ENCODE measurements around the gene XRN2.

XRN2 gene

DNA sequence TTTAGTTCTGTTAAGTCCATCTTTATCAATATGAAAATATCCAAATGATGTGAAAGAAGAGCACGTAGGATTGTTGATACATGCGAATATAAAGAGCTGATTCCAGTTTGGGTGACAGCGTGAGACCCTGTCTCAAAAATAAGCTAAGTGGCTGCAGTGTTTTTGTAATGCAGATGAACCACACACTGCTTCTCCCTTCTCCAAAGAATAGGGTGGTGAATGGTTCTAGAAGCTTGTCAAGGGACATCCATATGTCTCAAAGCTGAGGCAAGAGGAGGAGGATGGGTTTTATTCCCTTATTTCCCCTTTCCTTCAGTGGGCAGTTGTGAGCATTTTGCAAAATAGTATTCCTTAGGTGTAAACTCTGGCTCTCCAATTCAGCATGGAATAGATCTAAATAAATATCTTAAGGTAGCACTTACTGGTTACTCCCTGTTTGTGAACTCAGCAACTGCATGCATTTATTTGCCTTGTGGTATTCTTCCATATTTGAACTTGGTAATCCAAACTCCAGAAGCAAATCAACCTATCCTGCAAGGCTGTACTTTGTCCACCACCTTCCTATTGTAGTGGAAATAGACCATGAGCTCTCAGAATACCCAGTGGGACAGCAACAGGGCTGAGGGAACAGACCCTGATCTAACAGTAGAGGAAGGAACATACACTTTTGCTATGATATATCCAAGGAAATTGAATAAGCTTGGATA, 38.0 kb downstream of the XRN2 start:
- no peak for TF ChIP-seq POLR2AphosphoS5 (IDR thresholded peaks at IDR 0.05; ENCODE audit: low read depth, low read length)
- TF ChIP-seq SPI1 (IDR thresholded peaks at IDR 0.05; ENCODE audit: low read depth, low read length): no peak
- no peak for TF ChIP-seq PAX5 (IDR thresholded peaks at IDR 0.05; ENCODE audit: insufficient read depth, low read length, severe bottlenecking)
- no peak for TF ChIP-seq POLR2A (IDR thresholded peaks at IDR 0.05; ENCODE audit: low read depth, low read length)
- TF ChIP-seq TAF1 (IDR thresholded peaks at IDR 0.05; ENCODE audit: low read depth, low read length): no peak
- no peak for TF ChIP-seq POU2F2 (IDR thresholded peaks at IDR 0.05; ENCODE audit: low read depth, low read length)
- FAIRE-seq (no peak), DNase-seq (ENCODE audit: insufficient read length, low spot score) (no peak)

DNA sequence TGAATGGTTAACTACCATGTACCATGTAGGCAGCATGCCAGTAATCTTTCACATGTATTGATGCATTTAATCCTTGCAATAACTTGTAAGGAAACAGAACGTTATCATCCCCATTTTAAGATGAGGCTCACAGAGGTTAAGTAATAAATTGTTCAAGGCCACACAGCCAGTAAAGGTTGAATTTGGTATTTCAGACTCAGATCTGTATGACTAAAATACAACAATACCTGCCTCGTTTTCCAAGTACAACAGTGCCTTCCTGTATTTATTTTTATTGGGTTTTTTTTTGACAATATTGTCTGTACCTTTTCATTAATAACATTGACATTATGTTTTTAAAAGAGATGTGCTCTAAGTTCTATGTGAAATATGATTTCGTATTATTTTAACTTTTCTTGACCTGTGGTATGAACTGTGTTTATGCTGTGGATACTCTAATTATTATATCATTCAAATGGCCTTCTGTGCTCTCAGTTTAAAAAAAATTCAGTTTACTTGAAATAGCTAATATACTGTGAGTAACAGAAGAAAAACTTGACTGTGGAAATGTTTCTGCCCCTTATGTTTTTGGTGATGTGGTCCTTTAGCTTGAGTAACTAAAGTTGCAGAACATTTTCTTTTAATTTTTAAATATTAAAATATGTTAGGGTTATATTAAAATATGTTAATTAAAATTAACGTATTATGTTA, 39.7 kb downstream of the XRN2 start:
- TF ChIP-seq PAX5 (IDR thresholded peaks at IDR 0.05; ENCODE audit: insufficient read depth, low read length, severe bottlenecking): no peak
- no peak for TF ChIP-seq TAF1 (IDR thresholded peaks at IDR 0.05; ENCODE audit: low read depth, low read length)
- TF ChIP-seq SPI1 (IDR thresholded peaks at IDR 0.05; ENCODE audit: low read depth, low read length): no peak
- no peak for TF ChIP-seq POLR2A (IDR thresholded peaks at IDR 0.05; ENCODE audit: low read depth, low read length)
- TF ChIP-seq POLR2AphosphoS5 (IDR thresholded peaks at IDR 0.05; ENCODE audit: low read depth, low read length): no peak
- TF ChIP-seq POU2F2 (IDR thresholded peaks at IDR 0.05; ENCODE audit: low read depth, low read length): no peak
- DNase-seq (ENCODE audit: insufficient read length, low spot score) (no peak), FAIRE-seq (peak; percentile 26)

DNA sequence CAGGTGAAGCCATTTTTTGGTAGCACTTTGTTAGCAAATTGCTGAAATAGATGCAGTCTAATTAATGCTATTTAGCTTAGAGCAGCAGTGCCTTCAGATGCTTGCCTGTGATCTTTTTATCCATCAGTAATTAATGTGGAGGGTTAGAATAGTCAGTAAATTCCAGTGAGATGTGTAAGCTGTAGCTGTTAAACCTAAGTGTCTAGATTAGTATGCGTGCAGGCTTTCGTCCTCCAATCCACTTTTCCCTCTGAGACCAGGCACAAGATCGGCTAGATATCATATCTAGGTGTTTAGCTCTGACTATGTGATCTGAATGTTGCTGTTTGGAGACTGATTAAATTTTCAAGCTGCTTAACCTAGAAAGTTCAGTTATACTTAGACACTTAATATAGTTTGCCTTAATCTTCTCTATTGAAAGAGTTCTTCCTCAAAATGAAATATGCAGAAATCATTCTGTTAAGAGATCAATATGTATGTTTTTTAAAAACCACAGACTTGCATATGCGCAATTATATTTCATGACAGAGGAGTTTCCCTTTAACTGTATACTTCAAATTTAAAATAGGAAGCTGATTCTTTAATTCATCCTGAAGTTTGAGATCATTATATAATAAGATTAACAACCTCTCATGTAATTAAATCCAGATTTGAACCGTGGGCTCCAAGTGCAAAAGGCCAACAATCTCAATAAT, 41.2 kb downstream of the XRN2 start:
- FAIRE-seq (no peak), DNase-seq (ENCODE audit: insufficient read length, low spot score) (no peak)
- TF ChIP-seq POLR2AphosphoS5 (IDR thresholded peaks at IDR 0.05; ENCODE audit: low read depth, low read length): no peak
- TF ChIP-seq POU2F2 (IDR thresholded peaks at IDR 0.05; ENCODE audit: low read depth, low read length): no peak
- no peak for TF ChIP-seq POLR2A (IDR thresholded peaks at IDR 0.05; ENCODE audit: low read depth, low read length)
- no peak for TF ChIP-seq TAF1 (IDR thresholded peaks at IDR 0.05; ENCODE audit: low read depth, low read length)
- no peak for TF ChIP-seq PAX5 (IDR thresholded peaks at IDR 0.05; ENCODE audit: insufficient read depth, low read length, severe bottlenecking)
- no peak for TF ChIP-seq SPI1 (IDR thresholded peaks at IDR 0.05; ENCODE audit: low read depth, low read length)

DNA sequence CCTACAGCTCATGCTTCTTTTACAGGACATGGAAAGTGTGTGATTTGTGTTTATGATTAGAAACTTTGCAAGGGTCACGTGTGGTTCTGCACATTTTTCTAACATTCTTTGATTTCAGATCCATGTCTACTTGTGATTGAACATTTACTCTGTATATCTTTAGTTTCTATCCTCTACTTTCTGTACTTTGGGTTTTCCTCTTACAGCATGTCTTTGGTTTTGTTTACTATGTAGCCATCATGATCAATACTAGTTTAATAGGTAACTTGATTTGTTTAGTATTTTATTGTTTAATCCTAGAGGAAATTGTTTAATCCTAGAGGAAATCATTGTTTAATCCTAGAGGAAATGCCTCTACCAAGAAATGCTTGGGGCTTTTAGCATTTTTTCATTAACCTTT, 41.8 kb downstream of the XRN2 start:
- TF ChIP-seq POU2F2 (IDR thresholded peaks at IDR 0.05; ENCODE audit: low read depth, low read length): no peak
- FAIRE-seq: no peak

DNA sequence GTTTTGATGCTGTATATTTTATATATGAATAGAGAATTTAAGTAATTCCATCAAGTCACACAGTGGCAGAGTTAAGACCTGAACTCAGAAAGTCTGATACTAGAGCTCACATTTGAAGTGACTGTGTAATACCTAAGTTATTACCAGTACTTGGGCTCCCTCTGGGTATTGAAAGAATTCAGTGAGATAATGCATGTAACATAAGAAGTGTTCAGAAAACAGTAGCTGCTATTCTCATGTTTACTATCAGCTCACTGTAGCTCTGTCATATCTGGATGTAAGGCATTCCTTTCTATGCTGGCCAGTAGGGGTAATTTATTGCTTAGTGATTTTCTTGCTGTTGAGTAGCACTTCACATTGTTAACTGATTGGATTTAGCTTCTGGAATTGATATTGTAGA, 49.6 kb downstream of the XRN2 start:
- TF ChIP-seq POLR2AphosphoS5 (IDR thresholded peaks at IDR 0.05; ENCODE audit: low read depth, low read length) (no peak), TAF1 (IDR thresholded peaks at IDR 0.05; ENCODE audit: low read depth, low read length) (no peak)
- no peak for DNase-seq (ENCODE audit: insufficient read length, low spot score)
- FAIRE-seq: peak; percentile 45

More for the DNA sequence above, 41.8 kb downstream of the XRN2 start:
- DNase-seq (ENCODE audit: insufficient read length, low spot score): no peak

DNA sequence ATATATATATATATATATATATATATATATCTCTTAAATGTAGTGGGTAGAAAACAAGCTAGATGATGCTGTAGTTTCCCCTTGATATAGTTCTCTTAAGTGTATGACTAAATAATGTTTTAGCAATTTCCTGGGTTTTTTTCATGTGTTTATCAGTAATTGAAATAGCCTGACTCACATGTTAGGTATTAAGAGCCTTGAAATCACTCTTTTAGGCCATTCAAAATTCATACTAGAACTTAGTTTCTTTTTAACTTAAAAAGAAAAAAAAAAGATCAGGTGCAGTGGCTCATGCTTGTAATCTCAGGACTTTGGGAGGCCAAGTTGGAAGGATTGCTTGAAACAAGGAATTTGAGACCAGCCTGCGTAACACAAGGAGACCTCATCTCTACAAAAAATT, 50.1 kb downstream of the XRN2 start:
- FAIRE-seq: no peak
- TF ChIP-seq TAF1 (IDR thresholded peaks at IDR 0.05; ENCODE audit: low read depth, low read length): no peak
- no peak for TF ChIP-seq POU2F2 (IDR thresholded peaks at IDR 0.05; ENCODE audit: low read depth, low read length)
- TF ChIP-seq SPI1 (IDR thresholded peaks at IDR 0.05; ENCODE audit: low read depth, low read length): no peak
- no peak for TF ChIP-seq POLR2AphosphoS5 (IDR thresholded peaks at IDR 0.05; ENCODE audit: low read depth, low read length)
- TF ChIP-seq POLR2A (IDR thresholded peaks at IDR 0.05; ENCODE audit: low read depth, low read length): no peak
- TF ChIP-seq PAX5 (IDR thresholded peaks at IDR 0.05; ENCODE audit: insufficient read depth, low read length, severe bottlenecking): no peak
- no peak for DNase-seq (ENCODE audit: insufficient read length, low spot score)

DNA sequence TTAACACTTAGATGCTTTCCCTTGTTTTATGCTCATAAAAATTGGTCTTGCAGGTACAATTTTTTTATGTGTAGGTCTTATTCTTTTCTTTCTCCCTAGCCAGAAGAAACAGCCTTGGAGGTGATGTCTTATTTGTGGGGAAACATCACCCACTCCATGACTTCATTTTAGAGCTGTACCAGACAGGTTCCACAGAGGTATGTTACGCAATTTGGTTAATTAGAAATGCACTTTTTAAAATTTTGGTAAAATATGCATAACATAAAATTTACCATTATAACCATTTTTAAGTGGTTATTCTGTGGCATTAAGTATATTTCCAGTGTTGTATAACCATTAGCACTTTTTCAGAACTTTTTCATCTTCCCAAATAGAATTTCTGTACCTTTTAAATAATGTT, 52.9 kb downstream of the XRN2 start:
- no peak for DNase-seq (ENCODE audit: insufficient read length, low spot score)
- TF ChIP-seq SPI1 (IDR thresholded peaks at IDR 0.05; ENCODE audit: low read depth, low read length) (no peak), TAF1 (IDR thresholded peaks at IDR 0.05; ENCODE audit: low read depth, low read length) (no peak), POLR2A (IDR thresholded peaks at IDR 0.05; ENCODE audit: low read depth, low read length) (no peak), PAX5 (IDR thresholded peaks at IDR 0.05; ENCODE audit: insufficient read depth, low read length, severe bottlenecking) (no peak), POLR2AphosphoS5 (IDR thresholded peaks at IDR 0.05; ENCODE audit: low read depth, low read length) (no peak), POU2F2 (IDR thresholded peaks at IDR 0.05; ENCODE audit: low read depth, low read length) (no peak)
- FAIRE-seq: no peak

DNA sequence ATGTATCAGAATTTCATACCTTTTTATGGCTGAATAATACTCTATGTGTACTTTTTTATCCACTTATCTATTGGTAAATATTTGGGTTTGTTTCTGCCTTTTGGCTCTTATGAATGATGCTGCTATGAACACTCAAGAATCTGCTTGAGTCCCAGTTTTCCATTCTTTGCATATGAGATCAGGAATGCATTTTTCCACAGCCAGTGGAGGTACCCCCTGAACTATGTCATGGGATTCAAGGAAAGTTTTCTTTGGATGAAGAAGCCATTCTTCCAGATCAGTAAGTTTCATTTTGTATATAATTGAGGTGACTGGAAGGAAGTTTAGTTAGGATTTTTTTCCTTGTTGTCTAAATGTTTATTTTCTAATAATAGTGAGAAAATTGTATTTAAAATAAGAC, 53.3 kb downstream of the XRN2 start:
- FAIRE-seq: no peak
- no peak for TF ChIP-seq TAF1 (IDR thresholded peaks at IDR 0.05; ENCODE audit: low read depth, low read length)
- TF ChIP-seq PAX5 (IDR thresholded peaks at IDR 0.05; ENCODE audit: insufficient read depth, low read length, severe bottlenecking): no peak
- TF ChIP-seq POLR2A (IDR thresholded peaks at IDR 0.05; ENCODE audit: low read depth, low read length): no peak
- TF ChIP-seq POLR2AphosphoS5 (IDR thresholded peaks at IDR 0.05; ENCODE audit: low read depth, low read length): no peak
- TF ChIP-seq SPI1 (IDR thresholded peaks at IDR 0.05; ENCODE audit: low read depth, low read length): no peak
- TF ChIP-seq POU2F2 (IDR thresholded peaks at IDR 0.05; ENCODE audit: low read depth, low read length): no peak
- no peak for DNase-seq (ENCODE audit: insufficient read length, low spot score)

DNA sequence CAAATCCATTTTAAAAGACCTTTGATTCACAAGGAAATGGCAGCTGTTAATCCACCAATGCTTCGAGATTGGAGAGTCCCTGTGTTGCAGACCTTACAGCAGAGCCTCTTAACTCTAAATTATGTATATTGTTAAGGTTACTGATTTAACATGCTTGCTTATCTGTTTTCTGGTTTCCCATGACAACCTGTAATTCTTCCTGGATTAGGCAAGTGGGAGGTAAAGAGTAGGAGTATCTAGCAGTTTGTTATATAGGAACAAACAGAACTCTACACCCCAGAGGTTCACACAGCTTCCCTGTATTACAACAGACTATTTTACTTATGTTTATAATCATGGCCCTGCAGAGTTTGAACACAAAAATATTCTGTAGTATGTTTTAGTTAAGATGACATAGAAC, 54.7 kb downstream of the XRN2 start:
- no peak for TF ChIP-seq SPI1 (IDR thresholded peaks at IDR 0.05; ENCODE audit: low read depth, low read length)
- no peak for TF ChIP-seq TAF1 (IDR thresholded peaks at IDR 0.05; ENCODE audit: low read depth, low read length)
- no peak for TF ChIP-seq PAX5 (IDR thresholded peaks at IDR 0.05; ENCODE audit: insufficient read depth, low read length, severe bottlenecking)
- no peak for TF ChIP-seq POLR2A (IDR thresholded peaks at IDR 0.05; ENCODE audit: low read depth, low read length)
- no peak for TF ChIP-seq POLR2AphosphoS5 (IDR thresholded peaks at IDR 0.05; ENCODE audit: low read depth, low read length)
- no peak for TF ChIP-seq POU2F2 (IDR thresholded peaks at IDR 0.05; ENCODE audit: low read depth, low read length)
- DNase-seq (ENCODE audit: insufficient read length, low spot score) (no peak), FAIRE-seq (no peak)
